22Rv1 (cell line): ENCODE data around the gene DTNA.

Source experiments
- H3K27ac ChIP-seq: fragments of 450-650 bp; 2 replicates; pipeline ENCODE4 v1.5.1; 2017
- CTCF ChIP-seq: fragments of 450-650 bp; IDR thresholded peaks from 2 replicates; pipeline ENCODE4 v1.5.1; 2017; ENCODE audit warnings: mild to moderate bottlenecking
- ZFX ChIP-seq: fragments of 450-650 bp; IDR thresholded peaks from 2 replicates; pipeline ENCODE4 v1.6.1; 2017; ENCODE audit warnings: antibody characterized with exemption, borderline replicate concordance

Gene DTNA

GRCh38 chr18:34786162-34786741, 76.2 kb downstream of the DTNA start:
- H3K27ac ChIP-seq, result no peak overlapping the region
- no peak for TF ChIP-seq ZFX
- TF ChIP-seq CTCF, result no peak

- TF ChIP-seq CTCF (peak; percentile 86), ZFX (no peak)
- H3K27ac ChIP-seq, result no peak overlapping the region
Measured at GRCh38 chr18:34787931-34788532, 77.9 kb downstream of the DTNA start.

GRCh38 chr18:34789768-34790344, 79.8 kb downstream of the DTNA start:
- TF ChIP-seq ZFX (no peak), CTCF (no peak)

GRCh38 chr18:34794348-34794747, 84.2 kb downstream of the DTNA start:
- H3K27ac ChIP-seq, result no peak overlapping the region
- no peak for TF ChIP-seq ZFX
- TF ChIP-seq CTCF, result no peak

More at GRCh38 chr18:34789768-34790344, 79.8 kb downstream of the DTNA start:
- no peak overlapping the region for H3K27ac ChIP-seq

- TF ChIP-seq ZFX (no peak), CTCF (no peak)
- H3K27ac ChIP-seq, result no peak overlapping the region
Measured at GRCh38 chr18:34795070-34795732, 85.1 kb downstream of the DTNA start.

GRCh38 chr18:34796035-34796657, 86.0 kb downstream of the DTNA start:
- no peak overlapping the region for H3K27ac ChIP-seq
- no peak for TF ChIP-seq CTCF
- no peak for TF ChIP-seq ZFX
